Mucosa of rectum (tissue), 2 donors: ENCODE measurements around the gene CXCL9.
"Not testable (repeated sequence)": the region's sequence is repeated elsewhere in the genome, so short reads cannot be mapped to it uniquely, and the experiment has no call there.

Source experiments
- H3K27ac ChIP-seq, 2 donors: one replicate each; pipeline ENCODE4 v1.7.0; 2013; ENCODE audit warnings: inconsistent platforms in 2 of 2, low read depth in 2 of 2, low read length in 2 of 2
- H3K27me3 ChIP-seq, 2 donors: one replicate each; pipeline ENCODE4 v1.7.0; 2013; ENCODE audit warnings: low read length in 2 of 2; ENCODE audit not compliant: control insufficient read depth in 2 of 2, insufficient read depth in 2 of 2
- H3K36me3 ChIP-seq, 2 donors: one replicate each; pipeline ENCODE4 v1.7.0; 2013; ENCODE audit warnings: low read length in 2 of 2; ENCODE audit not compliant: control insufficient read depth in 2 of 2, insufficient read depth in 2 of 2
- H3K4me1 ChIP-seq, 2 donors: one replicate each; pipeline ENCODE4 v1.7.0; 2013; ENCODE audit warnings: low read length in 2 of 2, mild to moderate bottlenecking in 1 of 2; ENCODE audit not compliant: control insufficient read depth in 2 of 2, insufficient read depth in 2 of 2
- H3K4me3 ChIP-seq, 2 donors: one replicate each; pipeline ENCODE4 v1.7.0; 2013; ENCODE audit warnings: low read length in 2 of 2
- H3K9ac ChIP-seq, 2 donors: one replicate each; pipeline ENCODE4 v1.7.0; 2013; ENCODE audit warnings: low read length in 2 of 2, low read depth in 1 of 2, mild to moderate bottlenecking in 1 of 2
- H3K9me3 ChIP-seq, 2 donors: one replicate each; pipeline ENCODE4 v1.7.0; 2013; ENCODE audit warnings: low read length in 2 of 2; ENCODE audit not compliant: control insufficient read depth in 2 of 2
- donor health status: healthy.
- donor health status: Normal muscosa, but diverticular disease.

The CXCL9 gene

GRCh38 chr4:76007089-76007862 lies at the start of gene CXCL9:
TSS of gene CXCL9 (minus strand) at chr4:76007509. CDS start at chr4:76007449, 60 bp downstream.
- Histone ChIP-seq H3K9ac (no peak within 1 kb of the TSS), H3K36me3 (no peaks in the 10 kb centered on the region), H3K4me3 (no peak within 1 kb of the TSS), H3K27ac (no peak within 1 kb of the TSS), H3K4me1 (no peaks in the 10 kb centered on the region), H3K27me3 (no peaks in the 10 kb centered on the region), H3K9me3 (no peaks in the 10 kb centered on the region)

GRCh38 chr4:76055421-76055820 lies 48.1 kb upstream of the CXCL9 start:
- H3K9me3 ChIP-seq, result no peaks in the 10 kb centered on the region
- no peak overlapping the region for H3K9ac ChIP-seq
- no peak overlapping the region for H3K27ac ChIP-seq
- no peaks in the 10 kb centered on the region for H3K36me3 ChIP-seq
- H3K27me3 ChIP-seq, result no peaks in the 10 kb centered on the region
- H3K4me1 ChIP-seq, result peaks cover 0 to 5% of the 10 kb centered on the region in 2 donors
- no peak overlapping the region for H3K4me3 ChIP-seq

- Histone ChIP-seq H3K36me3 (no peaks in the 10 kb centered on the region), H3K27me3 (no peaks in the 10 kb centered on the region), H3K4me1 (peaks cover 0 to 5% of the 10 kb centered on the region in 2 donors), H3K4me3 (no peak overlapping the region), H3K9ac (no peak overlapping the region), H3K27ac (peak overlapping the region in 1 of 2 donors; percentile 17), H3K9me3 (no peaks in the 10 kb centered on the region)
Measured at GRCh38 chr4:76055016-76055415, 47.7 kb upstream of the CXCL9 start.

GRCh38 chr4:76053730-76054129 lies 46.4 kb upstream of the CXCL9 start:
- Histone ChIP-seq H3K27me3 (no peaks in the 10 kb centered on the region), H3K36me3 (no peaks in the 10 kb centered on the region), H3K9ac (no peak overlapping the region), H3K4me3 (no peak overlapping the region), H3K4me1 (peaks cover 0 to 5% of the 10 kb centered on the region in 2 donors), H3K27ac (no peak overlapping the region), H3K9me3 (no peaks in the 10 kb centered on the region)

GRCh38 chr4:76050560-76051050 lies 43.3 kb upstream of the CXCL9 start:
- H3K9me3 ChIP-seq, H3K4me1 ChIP-seq, H3K9ac ChIP-seq, H3K4me3 ChIP-seq, H3K27me3 ChIP-seq, H3K27ac ChIP-seq, H3K36me3 ChIP-seq: not testable (repeated sequence)

- not testable (repeated sequence) for H3K4me1 ChIP-seq, H3K9ac ChIP-seq, H3K9me3 ChIP-seq, H3K27me3 ChIP-seq, H3K4me3 ChIP-seq, H3K36me3 ChIP-seq, H3K27ac ChIP-seq
Measured at GRCh38 chr4:76049860-76050416, 42.6 kb upstream of the CXCL9 start.

- H3K4me3 ChIP-seq, H3K9ac ChIP-seq, H3K36me3 ChIP-seq, H3K27ac ChIP-seq, H3K27me3 ChIP-seq, H3K9me3 ChIP-seq, H3K4me1 ChIP-seq: not testable (repeated sequence)
Measured at GRCh38 chr4:76044686-76045085, 37.4 kb upstream of the CXCL9 start.

- H3K4me1 ChIP-seq, H3K9me3 ChIP-seq, H3K9ac ChIP-seq, H3K27me3 ChIP-seq, H3K4me3 ChIP-seq, H3K27ac ChIP-seq, H3K36me3 ChIP-seq: not testable (repeated sequence)
Measured at GRCh38 chr4:76043306-76043705, 36.0 kb upstream of the CXCL9 start.

- H3K4me3 ChIP-seq, H3K4me1 ChIP-seq, H3K9me3 ChIP-seq, H3K27me3 ChIP-seq, H3K9ac ChIP-seq, H3K27ac ChIP-seq, H3K36me3 ChIP-seq: not testable (repeated sequence)
Measured at GRCh38 chr4:76042241-76042998, 35.1 kb upstream of the CXCL9 start.

- H3K36me3 ChIP-seq, result no peaks in the 10 kb centered on the region
Measured at GRCh38 chr4:76036855-76037254, 29.5 kb upstream of the CXCL9 start.

More at GRCh38 chr4:76036855-76037254, 29.5 kb upstream of the CXCL9 start:
- Histone ChIP-seq H3K27me3 (no peaks in the 10 kb centered on the region), H3K4me1 (no peaks in the 10 kb centered on the region), H3K9me3 (no peaks in the 10 kb centered on the region), H3K27ac (no peak overlapping the region), H3K4me3 (no peak overlapping the region), H3K9ac (no peak overlapping the region)
